Stimulated activated CD8-positive, alpha-beta memory T cell treated with anti-CD3 and anti-CD28 coated beads, Interleukin-12 subunit alpha, Interleukin-12 subunit beta, amount 100 ng/mL, for 24 hours (primary cell): Measurements from ENCODE around the gene FRAS1.
"Not testable (repeated sequence)": the region's sequence is repeated elsewhere in the genome, so short reads cannot be mapped to it uniquely, and the experiment has no call there.

Experiments
- DNase-seq: peaks from one replicate; pipeline ENCODE4 v3.0.0-alpha.2; 2020; ENCODE audit errors: extremely low read depth

FRAS1 gene

GRCh38 chr4:78217557-78217956 is 160.4 kb downstream of the FRAS1 start:
- DNase-seq, result no peak

DNA sequence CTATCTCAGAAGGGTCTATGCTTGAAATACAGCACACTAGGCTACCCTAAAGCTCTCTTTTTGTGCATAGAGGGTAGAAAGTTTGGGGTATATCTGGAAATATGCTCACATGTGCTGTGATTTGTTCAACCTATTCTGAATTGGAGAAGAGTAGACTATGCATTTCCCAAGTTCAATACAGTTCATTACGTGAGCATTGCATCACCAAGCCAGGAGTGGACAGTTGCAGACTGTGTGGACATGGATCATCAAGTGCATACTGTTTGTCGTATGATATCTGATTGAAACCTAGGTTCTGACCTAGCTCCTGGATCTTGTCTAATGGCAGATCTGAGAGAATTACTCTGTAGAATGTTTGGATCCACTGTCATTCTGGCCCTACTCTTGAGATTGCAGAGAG is 161.1 kb downstream of the FRAS1 start:
- DNase-seq, result no peak

DNA sequence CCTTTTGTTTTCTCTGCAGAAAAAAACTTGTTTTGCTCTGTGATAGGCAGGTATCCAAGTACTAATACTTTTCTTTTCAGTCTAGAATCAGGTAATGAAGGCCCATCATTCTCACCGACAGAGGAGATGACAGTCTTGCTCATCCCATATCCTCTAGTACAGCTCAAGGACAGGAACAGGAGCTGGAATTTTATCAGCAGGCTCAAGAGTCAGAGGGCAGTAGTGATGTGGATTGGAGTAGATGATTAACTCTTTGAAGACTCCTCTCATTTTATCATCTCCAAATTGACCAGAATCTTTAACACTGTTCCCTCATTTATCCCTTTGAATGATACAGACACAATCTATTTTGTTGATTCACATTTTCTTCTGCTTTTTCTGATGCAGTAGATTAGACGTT is 162.7 kb downstream of the FRAS1 start:
- no peak for DNase-seq

GRCh38 chr4:78220283-78220682 is 163.2 kb downstream of the FRAS1 start:
- DNase-seq, result no peak

- no peak for DNase-seq
Measured at GRCh38 chr4:78222575-78223186, 165.6 kb downstream of the FRAS1 start.

GRCh38 chr4:78225236-78225635 is 168.1 kb downstream of the FRAS1 start:
- DNase-seq, result no peak

- no peak for DNase-seq
Measured at GRCh38 chr4:78226279-78226678, 169.2 kb downstream of the FRAS1 start.

GRCh38 chr4:78227411-78228057 is 170.4 kb downstream of the FRAS1 start:
- DNase-seq, result no peak

GRCh38 chr4:78235800-78236199 is 178.7 kb downstream of the FRAS1 start:
- DNase-seq, result no peak

GRCh38 chr4:78237360-78237759 is 180.2 kb downstream of the FRAS1 start:
- no peak for DNase-seq

DNA sequence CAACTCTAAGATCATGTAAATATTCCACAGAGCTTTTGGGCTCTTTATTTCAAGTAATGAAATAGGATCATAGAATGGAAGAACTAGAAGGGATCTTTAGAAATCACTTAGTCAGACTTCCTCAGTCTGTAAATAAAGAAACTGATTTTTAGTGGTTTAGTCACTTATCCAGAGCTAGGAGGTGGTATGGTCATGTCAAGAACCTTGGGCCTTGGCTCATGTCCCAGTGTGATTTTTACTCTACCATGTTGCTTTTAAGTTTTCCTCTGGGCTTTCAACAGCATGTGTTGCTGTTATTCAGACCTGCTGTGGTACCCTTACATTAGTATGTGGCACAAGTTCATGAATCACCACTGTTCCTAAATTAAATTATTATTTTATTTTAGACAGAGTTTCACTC is 184.9 kb downstream of the FRAS1 start:
- DNase-seq, result no peak

DNA sequence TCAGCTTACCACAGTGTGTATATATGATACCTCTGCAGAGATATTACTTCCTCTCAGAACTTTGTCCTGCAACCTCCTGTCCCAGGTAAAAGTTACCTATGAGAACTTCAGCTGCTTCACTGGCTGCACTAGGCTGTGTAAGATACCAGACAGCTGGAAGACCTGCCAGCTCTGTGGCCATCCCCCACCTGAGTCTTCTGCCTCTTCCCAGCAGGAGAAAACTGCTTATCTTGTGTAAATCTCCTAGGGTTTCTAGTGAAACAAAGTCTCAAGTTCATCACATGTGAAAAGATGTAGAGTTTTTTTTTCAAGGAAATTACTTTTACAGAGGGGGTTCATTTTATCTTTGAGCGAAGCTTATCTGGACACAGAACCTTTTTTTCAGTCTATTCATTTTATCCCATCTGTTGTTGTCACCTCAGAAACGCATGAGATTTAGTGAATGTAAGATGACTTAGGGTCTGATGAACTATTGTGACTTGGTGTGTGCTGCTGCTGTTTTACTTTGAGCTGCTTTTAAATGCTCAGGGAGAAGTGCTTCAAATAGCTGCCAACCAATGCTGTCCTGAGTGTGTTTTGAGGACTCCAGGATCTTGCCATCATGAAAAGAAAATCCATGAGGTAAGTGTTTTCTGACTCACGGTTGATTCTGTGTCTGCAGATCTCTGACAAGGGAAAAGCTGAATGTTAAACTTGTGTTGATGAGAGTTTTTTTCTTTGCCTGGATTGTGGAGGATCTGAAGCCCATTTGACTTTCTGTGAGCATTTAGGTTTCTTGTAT is 187.8 kb downstream of the FRAS1 start:
- no peak for DNase-seq

- DNase-seq, result no peak
Measured at GRCh38 chr4:78247536-78248285, 190.6 kb downstream of the FRAS1 start.

DNA sequence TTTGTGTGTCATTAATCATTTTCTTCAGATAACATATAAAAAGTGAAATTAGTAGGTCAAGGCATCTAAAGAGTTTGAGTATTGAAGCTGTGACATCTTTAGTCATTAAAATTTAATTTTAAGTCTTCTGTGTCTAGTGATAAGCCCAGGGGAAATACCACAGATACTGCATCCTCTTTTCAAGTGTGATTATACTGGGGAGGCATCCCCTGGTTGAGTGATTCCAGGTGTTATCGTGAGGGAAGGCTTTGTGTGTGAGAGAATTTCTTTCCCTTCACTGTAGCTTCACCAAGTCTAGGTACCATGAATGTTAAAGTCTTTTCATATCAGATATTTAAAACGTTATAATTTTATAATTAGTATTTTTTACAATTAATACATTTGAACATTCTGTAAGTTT is 193.4 kb downstream of the FRAS1 start:
- no peak for DNase-seq

DNA sequence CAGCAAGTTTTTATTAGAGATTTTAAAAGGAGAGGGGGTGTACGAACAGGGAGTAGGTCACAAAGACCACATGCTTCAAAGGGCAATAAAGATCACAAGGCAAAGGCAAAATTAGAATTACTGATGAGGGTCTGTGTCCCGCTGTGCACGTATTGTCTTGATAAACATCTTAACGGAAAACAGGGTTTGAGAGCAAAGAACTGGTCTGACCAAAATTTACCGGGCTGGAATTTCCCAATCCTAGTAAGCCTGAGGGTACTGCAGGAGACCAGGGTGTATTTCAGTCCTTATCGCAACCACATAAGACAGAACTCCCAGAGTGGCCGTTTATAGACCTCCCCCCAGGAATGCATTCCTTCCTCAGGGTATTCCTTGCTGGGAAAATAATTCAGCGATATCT is 195.7 kb downstream of the FRAS1 start:
- not testable (repeated sequence) for DNase-seq

- DNase-seq, result no peak
Measured at GRCh38 chr4:78254893-78255292, 197.8 kb downstream of the FRAS1 start.

- DNase-seq, result no peak
Measured at GRCh38 chr4:78265006-78265405, 207.9 kb downstream of the FRAS1 start.

DNA sequence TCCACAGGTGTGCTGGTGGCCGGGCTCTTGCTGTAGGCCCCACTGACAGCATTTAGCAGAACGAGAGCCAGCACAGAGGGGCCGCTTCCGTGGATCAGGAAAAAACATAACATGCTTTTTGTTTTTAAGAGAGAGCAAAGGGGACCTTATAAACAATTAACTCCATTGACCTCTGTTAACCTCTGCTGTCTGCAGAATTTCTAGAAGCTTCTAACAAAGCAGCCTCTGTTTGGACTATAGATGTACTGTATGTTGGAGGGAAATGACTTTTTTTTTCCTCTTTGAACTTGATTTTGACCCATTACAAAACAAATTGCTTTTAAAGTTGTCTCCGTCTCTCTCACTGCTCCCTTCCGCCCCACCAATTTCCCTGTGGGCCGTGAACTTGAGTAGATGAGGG is 210.7 kb downstream of the FRAS1 start:
- DNase-seq, result no peak

DNA sequence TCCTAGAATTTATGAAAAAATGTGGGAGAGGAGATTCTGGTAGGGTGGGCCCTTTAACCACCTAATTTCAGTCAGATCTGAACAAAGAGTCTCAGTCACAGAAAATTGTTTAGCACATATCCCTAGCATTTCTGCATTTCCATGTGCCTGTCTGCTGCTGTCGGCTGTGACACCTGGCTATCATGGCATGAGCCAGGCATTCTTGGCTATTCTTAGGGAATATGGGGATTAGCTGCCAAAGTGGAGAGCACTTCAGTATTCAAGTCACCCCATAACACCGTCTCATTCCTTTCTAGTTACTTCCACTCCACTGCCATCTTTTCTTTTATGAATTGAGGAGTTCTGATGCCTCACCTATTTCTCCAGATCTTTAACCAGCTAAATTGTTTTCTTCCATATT is 211.5 kb downstream of the FRAS1 start:
- DNase-seq, result no peak

GRCh38 chr4:78275450-78275849 is 218.3 kb downstream of the FRAS1 start:
- not testable (repeated sequence) for DNase-seq

DNA sequence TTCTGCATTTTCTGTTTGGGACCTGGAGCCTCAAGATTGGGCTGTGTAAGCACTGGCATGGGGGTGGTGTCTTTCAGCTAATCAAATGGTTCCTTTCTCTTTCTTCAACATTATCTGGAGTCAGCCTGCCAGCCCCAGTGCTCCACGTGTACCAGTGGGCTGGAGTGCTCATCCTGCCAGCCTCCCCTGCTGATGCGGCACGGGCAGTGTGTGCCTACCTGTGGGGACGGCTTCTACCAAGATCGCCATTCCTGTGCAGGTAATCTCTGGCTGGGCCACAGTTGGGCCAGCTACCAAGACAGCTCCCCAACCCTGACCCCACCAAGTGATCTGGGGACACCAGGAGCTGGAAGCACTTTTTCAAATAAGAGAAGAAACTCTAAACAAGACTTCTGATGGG is 229.2 kb downstream of the FRAS1 start:
- DNase-seq, result no peak

GRCh38 chr4:78288327-78288726 is 231.2 kb downstream of the FRAS1 start:
- no peak for DNase-seq
